Activated naive CD8-positive, alpha-beta T cell treated with anti-CD3 and anti-CD28 coated beads, Interleukin-2, amount 50 U/mL, for 16 hours (primary cell): ENCODE results near the gene NHSL1.

Experiments
- DNase-seq: peaks from one replicate; pipeline ENCODE4 v3.0.0-alpha.2; 2020; ENCODE audit warnings: low read depth, low spot score

The NHSL1 gene

DNA sequence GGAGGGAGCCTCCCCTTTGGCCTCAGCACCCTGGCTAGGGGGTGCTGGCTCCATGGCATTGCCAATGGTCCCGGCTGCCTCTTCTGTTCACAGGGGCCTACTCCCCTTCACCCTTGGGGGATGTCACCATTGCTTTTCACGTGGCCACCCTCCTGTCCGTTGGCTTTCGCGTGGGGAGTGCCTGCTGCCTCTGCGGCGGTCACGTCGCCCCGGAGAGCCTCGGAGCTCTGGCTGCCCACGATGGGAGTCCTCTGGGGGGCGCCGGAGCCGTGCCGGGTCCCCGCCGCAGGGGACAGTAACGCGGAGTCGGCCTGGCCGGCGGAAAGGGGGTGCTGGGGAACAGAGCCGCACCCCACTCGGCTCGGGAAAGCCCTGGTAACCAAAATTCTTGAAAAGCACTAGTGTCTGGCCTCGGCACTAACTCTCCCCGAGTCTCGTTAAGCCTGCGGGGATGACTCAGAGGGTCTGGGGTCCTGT is 95.9 kb downstream of the NHSL1 start:
- no peak for DNase-seq

DNA sequence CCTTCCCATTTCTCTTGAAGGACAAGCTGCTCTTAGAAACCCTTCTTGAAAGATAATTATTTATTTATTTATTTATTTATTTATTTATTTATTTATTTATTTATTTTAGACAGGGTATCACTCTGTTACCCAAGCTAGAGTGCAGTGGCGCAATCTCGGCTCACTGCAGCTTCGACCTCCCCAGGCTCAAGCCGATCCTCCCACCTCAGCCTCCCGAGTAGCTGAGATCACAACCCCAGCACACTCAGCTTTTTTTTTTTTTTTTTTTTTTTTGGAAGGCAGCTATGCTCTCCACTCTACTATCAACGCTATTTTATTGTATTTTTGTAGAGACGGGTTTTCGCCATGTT is 96.5 kb downstream of the NHSL1 start:
- DNase-seq, result no peak

DNA sequence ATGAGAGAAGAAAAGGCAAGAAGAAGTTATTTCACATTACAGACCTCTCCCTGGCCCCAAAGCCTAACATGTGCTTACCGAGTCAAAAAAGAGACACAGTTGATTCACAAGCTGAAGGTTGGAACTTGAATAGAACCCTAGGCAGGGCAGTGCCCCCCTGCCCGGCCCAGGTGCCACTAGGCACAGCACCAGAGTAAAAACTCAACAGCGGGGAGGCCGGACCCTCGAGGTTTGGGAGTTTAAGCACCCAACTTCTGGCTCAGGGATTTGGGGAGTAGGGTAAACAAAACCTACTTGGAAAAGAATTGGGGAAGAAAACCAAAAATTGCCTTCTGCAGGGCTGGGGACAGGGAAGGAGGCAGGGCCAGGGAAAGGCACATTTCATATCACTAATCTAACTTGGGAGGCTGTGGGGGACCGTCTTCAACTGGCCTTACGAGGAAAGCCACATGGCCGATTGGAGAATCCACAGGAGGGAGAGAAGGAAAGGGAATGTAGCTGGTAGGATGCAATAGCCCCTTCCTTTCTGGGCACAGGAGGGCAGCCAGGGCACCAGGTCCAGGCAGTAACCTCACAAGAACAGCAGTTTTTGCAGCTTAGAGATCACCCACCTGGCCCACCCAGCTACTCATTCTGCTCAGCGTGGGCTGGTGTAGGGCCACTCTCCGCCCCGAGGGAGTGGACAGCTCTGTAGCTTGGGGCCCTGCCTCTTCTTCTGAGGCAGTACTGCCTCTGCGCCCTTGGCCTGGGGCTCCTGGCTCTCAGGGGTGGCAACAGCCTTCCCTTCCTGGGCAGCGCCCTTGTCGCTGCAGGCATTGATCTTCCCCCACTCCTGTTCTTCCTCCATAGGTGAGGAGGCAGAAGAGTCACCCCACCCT is 97.1 kb downstream of the NHSL1 start:
- DNase-seq, result no peak

DNA sequence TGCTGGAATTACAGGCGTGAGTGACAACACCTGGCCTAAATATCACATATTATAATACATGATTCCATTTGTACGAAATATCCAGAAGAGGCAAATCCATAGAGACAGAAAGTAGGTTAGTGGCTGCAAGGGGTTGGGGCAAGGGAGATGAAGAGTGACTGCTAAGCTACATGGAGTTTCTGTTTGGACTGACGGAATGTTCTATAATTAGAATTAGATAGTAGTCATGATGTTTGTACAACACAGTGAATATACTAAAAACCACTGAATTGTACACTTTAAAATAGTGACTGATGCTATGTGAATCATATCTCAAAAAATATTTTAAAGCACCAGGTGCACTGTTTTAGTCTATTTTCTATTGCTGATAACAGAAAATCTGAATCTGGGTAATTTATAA is 99.0 kb downstream of the NHSL1 start:
- DNase-seq, result no peak

DNA sequence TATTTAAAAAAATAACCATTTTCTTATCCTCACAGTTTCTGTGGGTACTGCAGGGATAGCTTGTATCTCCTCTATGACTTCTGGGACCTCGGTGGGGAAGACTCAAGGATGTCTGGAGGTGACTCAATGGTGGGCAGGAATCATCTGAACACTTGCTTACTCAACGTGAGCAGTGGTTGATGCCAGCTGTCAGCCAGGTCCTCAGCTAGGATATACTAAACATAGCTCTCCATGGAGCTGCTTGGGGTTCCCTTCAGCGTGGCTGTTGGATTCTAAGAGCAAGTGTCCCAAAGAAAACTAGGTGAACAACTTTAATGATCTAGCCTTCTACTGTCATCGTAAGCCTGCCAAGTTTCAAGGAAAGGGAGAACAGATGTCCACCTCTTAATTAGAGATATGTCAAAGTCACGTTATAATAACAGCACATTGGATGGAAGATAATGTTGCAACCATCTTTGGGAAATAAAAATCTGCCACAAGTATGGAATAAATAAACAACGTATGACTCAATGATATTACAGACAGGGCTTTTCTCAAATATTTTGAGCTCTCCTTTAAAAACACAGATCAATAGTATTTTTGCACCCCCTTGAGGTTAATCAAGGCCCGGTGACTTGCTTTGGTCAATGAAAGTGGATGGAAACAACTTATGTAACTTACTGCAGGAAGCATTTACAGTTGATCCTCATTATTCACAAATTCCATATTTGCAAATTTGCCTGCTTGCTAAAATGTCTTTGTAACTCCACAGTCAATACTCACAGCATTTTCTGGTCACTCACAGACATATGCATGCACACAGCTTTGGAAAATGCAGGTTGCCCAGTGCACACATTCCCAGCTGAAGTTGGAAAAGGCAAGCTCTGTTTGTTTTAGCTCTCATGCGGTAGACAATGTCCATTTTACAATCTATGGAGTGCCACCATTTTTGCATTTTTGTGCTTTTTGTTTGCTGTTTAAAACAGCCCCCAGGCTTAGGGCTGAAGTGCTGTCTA is 101.9 kb downstream of the NHSL1 start:
- no peak for DNase-seq

DNA sequence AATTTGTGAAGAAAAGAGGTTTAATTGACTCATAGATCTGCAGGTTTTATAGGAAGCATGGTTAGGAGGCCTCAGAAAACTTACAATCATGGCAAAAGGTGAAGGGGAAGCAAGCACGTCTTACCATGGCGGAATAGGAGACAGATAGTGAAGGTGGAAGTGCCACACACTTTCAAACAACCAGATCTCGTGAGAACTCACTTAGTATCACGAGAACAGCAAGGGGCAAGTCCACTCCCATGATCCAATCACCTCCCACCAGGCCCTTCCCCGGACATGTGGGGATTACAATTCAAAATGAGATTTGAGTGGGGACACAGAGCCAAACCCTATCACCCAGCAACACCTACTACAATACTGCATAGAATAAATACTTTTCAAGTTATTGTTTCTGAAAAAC is 102.6 kb downstream of the NHSL1 start:
- DNase-seq, result no peak

DNA sequence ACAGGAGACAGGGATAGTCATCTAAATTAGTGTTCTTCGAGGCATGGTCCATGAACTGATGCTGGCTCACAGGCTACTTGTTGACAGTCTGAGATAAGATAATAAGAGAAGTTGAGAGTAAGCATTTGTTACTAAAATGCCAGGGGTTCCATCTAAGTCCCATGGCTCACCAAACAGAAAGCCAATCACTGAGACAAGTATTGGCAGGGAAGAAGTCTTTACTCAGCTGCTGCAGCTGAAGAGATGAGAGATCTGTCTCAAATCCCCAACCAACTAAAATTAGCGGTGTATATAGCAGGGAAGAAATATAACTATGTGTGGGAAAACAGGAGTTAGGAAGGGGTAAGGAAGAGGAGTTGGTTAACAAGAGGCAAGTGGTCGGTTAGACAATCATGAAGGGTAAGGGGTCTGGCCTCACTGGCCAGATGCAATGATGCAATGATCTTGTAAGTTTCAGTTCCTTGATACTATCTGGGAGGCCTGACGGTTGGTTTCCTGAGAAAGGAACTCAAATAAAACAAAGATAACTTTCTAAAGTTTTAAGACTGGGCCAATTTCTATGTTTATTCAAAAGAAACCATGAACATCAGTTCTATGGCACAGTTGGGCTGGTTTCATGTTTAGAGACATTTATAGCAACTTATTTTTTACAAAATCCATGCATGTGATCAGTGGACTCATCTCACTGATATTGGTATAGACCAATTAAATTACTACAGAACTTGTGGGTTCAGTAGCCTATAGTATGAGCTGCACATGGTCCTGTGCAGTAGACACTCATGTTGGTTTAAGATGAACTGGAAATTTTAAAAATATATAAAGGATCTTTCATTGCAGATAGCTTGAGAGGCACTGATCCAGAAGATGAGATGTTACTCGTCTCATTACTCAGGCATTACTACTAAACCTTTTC is 105.2 kb downstream of the NHSL1 start:
- DNase-seq, result no peak

DNA sequence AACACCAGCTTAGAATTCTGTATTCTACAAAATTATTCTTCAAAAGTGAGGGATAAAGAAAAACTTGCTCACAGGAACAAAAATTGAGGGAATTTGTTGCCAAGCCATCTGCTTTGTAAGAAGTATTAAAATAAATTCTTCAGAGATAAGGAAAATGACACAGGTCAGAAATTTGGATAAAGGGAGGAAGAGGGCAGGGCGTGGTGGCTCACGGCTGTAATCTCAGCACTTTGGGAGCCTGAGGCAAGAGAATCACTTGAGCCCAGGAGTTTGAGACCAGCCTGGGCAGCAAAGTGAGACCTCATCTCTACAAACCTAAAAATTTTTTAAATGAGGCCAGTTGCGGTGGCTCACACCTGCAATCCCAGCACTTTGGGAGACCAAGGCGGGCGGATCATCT is 109.7 kb downstream of the NHSL1 start:
- no peak for DNase-seq

DNA sequence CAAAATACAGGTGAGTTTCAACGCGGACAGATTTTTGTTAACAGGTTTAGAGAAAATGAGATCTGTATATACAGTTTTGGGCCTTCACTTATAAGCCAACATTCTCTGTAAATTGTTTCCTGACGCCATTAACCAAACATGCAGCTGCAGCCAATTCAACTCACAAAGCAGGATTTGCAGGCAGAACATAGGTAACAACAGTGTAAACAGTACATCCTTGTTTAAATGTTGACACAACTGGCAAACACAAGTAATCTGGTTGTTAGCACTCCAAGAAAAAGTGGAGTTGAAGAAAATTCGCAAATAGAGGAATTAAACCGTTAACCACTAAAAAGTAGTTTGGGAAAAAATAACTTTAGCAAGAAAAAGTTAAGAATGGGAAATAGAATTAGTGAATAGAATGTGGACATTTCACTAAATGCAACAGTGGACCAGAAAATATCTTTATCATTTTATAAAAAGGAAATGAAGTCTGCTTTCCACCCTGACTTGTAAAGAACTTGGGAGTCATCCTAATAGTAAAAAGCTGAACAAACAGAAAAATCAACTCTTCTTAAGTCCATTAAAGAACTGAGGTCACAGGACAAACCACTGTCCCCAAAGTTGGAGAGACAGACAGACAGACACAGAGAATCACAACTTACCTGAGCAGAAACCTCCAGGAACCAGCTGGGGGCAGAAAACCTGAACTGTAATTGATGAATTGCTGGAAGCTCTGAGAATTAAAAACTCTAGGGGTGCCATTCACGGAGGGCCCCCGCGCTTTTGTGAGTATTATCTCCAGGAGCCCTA is 111.5 kb downstream of the NHSL1 start:
- no peak for DNase-seq

DNA sequence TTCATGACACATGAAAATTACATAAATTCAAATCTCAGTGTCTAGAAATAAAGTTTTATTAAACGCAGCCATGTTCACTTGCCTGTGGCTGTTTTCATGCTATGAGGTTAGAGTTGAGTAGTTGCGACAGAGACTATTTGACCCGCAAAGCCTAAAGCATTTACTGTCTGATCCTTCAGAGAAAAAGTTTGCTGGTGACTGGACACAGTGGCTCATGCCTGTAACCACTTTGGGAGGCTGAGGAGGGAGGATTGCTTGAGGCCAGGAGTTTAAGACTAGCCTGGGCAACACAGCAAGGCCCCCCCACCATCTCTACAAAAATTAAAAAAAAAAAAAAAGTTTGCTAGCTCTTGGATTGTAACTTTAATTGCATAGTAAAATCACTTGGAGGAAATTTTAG is 112.4 kb downstream of the NHSL1 start:
- DNase-seq, result no peak

DNA sequence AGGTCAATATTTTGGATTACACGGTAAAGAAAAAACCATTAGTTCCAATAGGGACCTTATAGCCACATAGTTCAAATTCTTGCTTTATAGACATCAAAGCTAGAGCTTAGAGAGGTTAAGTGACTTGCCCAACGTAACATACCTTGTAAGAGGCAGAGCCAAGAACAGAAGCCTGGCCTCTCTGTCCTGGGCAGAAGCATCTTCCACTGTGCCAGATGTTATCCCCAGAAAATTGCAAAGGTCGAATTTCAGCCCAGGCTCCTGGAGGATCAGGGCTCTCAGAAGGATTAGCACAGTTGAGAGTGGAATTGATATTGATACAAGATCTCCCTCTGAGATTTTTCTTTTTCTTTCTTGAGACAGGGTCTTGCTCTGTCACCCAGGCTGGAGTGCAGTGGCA is 115.5 kb downstream of the NHSL1 start:
- no peak for DNase-seq

DNA sequence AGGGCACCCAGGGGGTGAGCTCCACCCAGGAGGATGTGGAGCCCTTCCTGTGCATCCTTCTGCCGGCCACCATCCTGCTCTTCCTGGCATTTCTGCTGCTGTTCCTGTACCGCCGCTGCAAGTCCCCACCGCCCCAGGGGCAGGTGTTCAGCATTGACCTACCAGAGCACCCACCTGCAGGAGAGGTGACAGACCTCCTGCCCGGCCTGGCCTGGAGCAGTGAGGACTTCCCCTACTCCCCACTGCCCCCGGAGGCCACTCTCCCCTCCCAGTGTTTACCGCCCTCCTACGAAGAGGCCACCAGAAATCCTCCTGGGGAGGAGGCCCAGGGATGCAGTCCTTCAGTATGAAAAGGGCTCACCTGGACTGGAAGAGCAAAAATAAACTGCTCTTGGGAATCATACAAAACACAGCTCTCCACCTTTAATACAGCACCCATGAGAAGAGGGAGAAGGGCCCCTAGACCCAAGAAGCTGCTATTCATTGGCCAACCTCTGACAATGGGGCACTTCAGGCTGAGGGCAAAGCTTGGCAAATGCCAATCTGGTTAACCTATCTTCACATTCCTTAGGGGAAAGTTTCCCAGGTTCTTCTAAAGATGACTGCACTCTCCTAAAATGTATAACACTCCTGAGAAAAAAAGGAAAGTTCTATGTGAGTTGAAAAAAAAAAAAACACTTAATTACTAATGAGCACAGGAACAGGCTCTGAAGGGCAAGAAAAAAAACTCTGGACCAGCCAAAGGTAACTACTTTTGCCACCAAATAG is 116.6 kb downstream of the NHSL1 start:
- no peak for DNase-seq

DNA sequence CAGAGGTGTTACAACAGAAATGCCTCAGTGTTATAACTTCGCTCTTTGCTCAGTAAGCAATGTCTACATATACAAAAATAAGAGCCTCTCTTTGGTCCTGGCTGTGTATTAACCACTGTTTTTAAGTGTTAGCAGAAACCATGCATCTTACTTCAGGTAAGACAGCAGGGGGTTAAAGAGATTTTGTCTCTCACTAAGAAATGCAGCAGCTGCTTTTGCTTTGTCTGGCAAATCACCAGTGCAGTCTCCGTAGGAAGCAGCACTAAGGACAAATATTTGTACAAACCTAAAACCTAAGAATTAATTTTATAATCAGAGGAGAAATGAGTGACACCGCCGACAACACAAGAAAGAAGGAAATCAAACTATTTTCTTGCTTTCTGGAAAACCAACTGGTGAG is 120.8 kb downstream of the NHSL1 start:
- no peak for DNase-seq

DNA sequence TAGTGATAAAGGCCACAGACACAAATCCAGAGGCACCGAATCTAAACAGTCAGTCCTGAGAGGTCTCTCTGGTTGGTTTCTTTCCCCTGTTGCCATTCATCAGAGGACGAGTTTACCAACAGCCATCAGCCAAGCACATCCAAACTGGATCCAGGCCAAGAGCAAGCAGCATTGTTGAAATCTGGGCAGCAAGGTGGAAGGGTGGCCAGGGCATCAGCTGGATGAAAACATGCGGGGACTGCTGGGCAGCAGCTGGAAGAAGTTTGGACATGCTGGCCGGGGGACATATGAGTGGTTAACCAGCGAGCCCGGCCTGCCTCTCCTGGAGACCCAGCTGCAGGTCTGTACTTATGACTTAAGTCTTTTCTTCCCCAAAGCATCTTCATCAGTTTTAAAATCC is 121.5 kb downstream of the NHSL1 start, which contains the start of gene SMIM28:
Gene SMIM28 (plus strand): TSS at position 62 of the 400 bp plus-strand sequence. CDS start 168 bp downstream, at position 230.
- DNase-seq, result no peak

DNA sequence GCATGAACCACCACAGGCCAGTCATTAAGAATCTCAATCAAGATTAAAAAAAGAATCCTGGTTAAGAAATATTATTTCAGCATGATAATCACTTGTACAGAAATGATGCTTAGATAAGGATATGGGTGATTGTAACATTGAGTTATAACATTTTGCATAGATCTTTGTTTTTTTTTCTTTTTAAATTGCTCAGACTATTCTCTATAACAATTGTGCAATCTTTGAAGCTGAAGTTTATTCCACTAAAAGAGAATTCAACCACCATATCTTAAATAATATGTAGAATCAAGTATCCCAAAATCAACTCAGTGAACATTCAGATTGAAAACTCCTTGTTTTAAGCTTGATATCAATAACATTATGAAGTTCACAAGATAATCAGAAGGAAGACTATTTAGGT is 122.3 kb downstream of the NHSL1 start:
- DNase-seq, result no peak

DNA sequence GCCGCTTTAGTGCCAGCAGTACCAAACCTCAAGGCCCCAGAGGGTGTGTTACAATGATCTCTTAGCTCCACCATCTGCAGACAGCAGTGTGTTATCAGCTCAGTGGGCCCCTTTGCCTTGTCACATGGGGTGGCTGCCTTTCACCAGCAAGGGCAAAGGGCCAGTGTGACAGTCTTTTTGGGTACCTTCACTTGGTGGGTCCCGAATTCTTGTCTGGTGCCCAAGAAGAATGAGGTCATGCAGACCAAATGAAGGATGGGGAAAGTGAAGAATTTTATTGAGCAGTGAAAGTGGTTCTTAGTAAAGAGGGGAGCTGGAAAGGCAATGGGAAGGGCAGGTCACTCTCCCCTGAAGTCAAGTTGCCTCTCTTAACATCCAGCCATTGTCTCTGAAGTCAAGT is 124.5 kb downstream of the NHSL1 start:
- DNase-seq, result no peak

DNA sequence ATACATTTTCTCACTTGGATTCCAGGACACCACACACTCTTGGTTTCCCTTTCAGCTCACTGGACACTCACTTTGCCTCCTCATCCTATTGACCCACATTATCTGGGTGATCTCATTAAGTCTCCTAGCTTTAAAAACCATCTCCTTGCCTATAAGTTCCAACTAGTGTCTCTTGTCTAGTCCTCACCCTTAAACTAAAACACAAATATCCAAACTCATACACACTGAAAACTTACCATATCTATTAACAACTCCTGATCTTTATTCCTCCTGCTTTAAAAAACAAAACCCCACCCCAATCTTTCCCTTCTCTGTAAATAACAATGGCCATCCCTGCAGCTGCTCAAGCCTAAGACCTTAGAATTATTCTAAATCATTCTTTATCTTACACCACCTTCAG is 125.1 kb downstream of the NHSL1 start:
- DNase-seq, result no peak

DNA sequence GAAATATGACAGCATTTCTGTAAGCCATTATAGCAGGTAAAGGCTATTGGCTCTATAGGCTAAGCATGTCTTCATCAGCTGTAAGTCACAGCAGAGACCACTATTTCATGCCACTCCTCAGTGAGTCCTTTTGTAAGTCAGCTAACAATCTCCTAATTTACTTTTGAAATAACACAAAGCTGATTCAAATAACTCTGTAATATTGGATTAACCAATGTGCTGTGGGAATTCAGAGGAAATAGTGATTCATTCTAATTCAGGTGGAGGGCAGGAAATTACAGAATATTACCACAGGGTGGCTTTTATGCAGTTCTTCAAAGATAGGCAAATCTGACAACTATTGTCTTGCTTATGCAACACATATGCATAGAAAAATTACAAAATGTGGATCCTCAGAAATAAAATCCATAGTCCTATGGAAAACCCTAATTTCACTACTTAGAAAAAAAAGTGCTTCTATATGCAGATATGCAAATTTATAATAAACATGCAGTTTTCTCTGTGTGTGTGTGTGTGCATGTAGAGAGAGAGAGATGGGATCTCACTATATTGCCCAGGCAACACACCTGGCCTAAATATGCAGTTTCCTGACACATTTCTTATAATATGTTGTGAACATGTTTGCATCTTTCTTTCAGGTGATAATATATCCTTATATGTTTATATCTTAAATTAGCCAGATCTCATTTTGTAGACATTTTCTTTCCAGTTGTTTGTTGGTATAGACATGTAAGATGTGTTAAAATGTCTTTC is 126.4 kb downstream of the NHSL1 start:
- DNase-seq, result no peak
